NCI-H2029 (cell line): ENCODE results near the gene BCL7C.
A peak's percentile ranks its signal among the peaks of the same experiment; 100 is the strongest.
"Not testable (repeated sequence)": the region's sequence is repeated elsewhere in the genome, so short reads cannot be mapped to it uniquely, and the experiment has no call there.

Experiments
- DNase-seq: peaks from one replicate; lab custom pipeline; 2025; lab: John Stamatoyannopoulos, UW

Gene BCL7C

DNA sequence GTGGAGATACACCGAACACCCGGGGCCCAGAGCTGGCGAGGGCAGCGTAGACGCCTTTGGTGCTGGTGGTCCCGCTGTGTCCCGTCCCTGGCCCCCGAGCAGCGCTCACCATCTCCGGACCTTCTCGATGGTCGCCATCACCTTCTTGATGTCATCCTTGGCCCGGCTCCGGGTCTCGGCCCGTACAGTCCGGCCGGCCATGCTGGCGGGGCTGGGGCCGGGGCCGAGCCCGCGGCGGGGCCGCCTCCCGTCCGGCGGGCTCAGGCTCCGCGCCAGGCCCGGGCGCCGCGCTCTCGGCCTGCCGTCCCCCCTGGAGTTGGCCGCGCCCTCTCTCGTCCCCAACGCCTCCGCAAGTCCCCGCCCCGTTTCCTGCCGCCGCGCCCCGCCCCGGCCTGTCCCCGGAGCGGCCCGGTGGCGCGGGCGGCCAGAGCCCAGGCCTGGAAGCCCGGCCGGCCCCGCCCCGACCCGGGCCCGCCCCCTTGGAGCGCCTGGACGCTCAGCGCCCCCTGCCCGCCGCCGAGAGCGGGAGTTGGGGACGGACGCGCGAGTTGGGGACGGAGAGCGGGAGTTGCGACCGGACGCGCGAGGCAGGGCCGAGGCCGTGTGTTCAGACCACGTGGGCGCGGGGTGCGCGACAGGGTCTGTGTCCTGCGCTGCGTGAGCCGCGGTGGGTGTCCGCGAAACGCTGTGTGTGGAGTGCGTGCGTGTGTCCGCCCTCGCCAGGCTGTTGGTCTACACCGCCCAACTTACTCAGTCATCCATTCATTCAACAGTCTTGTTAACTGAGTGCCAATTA is at the start of gene BCL7C:
TSS of gene BCL7C (minus strand) at position 334 of the 796 bp plus-strand sequence. CDS start at position 201, 133 bp downstream.
- DNase-seq, result peak; percentile 79

- DNase-seq, result no peak
Observed at GRCh38 chr16:30942426-30942806, 48.5 kb upstream of the BCL7C start.

DNA sequence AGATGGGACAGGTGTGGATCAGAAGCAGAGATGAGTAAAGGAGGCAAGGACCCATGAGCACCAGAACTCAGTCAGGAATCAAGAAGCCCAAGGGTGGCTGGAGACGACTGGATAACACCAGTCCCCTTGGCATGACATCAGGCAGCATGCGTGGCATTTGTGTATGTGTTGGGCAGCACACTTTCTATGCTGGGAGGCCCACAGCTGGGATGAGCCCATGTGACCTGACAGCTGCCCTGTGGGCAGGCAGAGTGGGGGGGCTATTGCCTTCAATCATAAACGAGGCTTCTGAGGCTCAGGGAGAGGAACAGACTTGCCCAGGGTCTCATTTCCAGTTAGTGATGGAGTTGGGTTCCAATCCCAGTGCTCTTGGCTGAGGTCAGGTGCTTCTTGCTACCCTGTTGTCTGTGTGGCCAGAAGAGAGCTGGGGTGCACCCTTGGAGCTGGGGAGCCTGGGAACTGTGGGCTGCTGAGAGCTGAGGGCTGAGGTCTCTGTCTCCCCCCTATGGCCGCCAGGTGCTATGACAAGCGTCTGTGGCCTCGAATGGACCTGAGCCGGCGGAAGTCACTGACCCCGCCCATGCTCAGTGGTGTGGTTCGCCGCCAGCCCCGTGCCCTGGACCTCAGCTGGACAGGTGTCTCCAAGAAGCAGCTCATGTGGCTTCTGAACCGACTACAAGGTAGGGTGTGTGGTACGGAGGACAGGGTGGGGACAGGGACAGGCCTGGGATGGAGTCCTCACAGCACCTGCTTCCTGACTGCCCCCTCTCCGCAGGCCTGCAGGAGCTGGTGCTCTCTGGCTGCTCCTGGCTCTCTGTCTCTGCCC is 47.9 kb upstream of the BCL7C start:
- DNase-seq, result peak; percentile 63

DNA sequence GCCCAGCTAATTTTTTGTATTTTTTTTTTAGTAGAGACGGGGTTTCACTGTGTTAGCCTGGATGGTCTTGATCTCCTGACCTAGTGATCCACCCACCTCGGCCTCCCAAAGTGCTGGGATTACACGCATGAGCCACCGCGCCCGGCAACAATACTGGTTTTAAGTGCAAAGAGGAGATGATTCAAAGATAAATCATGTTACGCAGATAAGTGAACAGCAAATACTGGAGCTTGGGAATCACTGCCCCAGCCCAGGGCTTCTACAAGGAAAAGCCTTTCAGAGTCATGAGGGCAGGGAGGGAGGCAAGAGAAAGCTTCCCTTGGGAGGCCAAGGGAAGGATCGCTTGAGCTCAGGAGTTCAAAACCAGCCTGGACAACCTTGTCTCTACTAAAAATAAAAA is 45.7 kb upstream of the BCL7C start:
- not testable (repeated sequence) for DNase-seq

DNA sequence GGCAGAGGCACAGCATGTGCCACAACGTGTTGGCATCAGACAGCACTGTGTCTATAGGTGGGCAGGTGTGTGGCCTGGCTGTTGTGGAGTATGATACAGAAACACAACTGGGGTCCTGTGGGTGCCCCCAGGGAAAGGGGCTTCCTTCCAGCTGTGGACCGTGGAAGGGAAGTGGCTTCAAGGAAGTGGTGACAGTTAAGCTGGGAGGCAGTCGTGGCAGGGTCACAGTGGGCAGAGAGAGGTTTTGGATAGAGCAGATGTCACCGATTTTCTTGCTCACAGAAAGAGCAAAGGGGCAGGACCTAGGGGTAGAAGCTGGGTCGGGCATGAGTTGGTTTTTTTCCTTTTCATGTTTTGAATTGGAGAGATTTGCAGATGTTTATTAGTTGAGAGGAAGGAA is 43.8 kb upstream of the BCL7C start:
- DNase-seq, result no peak

DNA sequence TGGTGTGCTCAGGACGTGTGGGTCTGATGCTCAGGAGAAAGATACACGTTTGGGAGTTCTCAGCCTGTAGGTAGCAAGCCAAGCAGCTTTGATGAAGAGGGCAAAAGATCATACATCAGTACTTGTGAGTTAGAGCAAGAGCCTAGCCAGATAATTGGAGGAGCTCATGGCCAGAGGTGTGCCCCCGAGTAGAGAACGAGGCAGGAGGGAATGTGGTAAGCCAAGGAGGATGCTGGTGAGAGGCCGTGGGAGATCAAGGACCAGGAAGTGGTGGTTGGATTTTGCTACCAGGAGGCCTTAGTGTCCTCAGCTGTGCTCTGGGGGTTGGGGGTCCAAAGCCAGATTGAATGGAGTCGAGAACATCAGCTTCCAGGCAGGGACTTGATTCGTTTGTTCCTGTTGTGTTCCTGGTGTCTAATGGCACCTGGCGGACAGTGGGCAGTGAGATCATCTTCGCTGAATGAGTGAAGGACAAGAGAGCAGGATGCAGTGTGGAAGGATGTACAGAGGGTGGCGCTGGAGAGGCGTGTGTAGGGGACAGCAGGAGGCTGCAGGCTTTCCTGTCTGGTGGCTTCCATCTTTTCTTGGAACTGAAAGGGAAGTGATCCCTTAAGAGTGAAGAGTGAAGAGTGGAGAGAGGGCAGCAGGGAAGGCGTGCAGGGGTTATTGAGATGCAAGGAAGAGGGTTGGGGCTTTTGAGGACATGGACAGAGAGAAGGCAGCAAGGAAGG is 41.1 kb upstream of the BCL7C start:
- peak; percentile 50 for DNase-seq

GRCh38 chr16:30931068-30931650 is 37.3 kb upstream of the BCL7C start:
- DNase-seq, result no peak

GRCh38 chr16:30930160-30930571 is 36.3 kb upstream of the BCL7C start:
- DNase-seq, result no peak

GRCh38 chr16:30929167-30929566 is 35.3 kb upstream of the BCL7C start:
- no peak for DNase-seq

DNA sequence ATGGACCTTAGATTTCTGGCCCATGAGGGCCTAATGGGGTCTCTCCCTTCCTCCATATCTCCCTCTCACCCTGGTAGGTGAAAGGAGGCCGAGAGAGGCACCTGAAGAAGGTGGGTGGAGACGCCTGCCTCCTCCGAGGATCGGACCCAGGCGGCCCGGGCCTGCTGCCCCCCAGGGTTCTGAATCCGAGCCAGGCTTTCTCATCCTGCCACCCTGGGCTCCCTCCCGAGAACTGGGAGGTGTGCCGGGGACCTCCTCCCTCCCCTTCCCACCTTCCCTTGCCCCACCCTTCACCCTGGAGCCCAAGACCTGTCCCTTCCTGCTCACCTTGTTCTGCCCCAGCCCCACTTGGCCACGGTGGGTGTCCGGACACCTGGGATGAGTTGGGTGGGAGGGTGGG is 34.5 kb upstream of the BCL7C start:
- DNase-seq, result no peak

GRCh38 chr16:30927789-30928378 is 34.0 kb upstream of the BCL7C start:
- peak; percentile 50 for DNase-seq

- no peak for DNase-seq
Observed at GRCh38 chr16:30926937-30927788, 33.3 kb upstream of the BCL7C start.

DNA sequence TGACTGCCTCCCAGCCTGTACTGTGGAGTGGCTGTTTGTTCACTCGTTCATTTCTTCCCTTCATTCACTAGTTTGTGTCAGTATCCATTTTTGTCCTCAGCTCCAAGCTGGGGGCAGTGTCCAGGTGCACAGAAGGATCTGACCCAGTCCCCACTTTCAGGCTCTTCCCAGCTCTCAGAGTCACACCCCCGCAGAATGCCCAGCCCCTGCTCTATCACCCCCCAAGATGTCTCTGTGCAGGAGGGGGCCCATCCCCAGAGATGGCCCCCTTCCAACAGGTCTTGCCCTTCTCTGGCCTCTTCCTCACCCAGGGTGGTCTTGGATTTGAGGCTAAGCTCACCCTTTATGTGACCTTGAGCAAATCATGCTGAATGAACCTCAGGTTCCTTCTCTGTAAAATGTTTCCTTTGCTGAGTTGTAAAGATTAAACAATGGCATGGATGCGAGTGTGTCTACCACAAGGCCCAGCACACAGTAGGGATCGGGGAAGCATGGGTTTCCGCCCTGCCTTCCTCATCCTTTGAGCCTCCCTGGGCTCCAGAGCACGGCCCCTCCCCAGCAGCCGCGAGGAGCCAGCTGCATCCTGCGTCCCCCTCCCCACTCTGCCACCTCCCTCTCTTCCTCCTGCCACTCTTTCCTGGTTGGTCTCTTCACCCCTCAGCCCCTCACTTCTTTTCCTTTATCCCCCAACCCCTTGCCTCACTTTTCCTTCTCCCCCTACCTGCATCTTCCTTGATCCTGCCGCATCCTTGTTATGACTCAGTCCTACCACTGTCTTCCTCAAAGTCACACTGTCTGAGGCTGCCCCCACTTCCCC is 32.3 kb upstream of the BCL7C start:
- DNase-seq, result no peak

DNA sequence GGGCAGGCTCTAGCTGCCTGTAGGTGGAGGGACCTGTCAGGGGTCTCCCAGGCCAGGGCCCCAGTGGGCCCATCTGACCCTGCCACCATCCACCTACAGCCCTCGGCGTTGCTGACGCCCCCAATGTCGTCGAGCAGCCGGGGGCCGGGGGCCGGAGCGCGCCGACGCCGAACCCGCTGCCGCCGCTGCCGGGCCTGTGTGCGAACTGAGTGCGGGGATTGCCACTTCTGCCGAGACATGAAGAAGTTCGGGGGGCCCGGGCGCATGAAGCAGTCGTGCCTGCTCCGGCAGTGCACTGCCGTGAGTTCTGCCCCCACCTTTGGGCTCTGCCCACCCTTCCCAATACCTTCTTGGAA is 31.7 kb upstream of the BCL7C start:
- no peak for DNase-seq

- no peak for DNase-seq
Observed at GRCh38 chr16:30924913-30925631, 31.2 kb upstream of the BCL7C start.

DNA sequence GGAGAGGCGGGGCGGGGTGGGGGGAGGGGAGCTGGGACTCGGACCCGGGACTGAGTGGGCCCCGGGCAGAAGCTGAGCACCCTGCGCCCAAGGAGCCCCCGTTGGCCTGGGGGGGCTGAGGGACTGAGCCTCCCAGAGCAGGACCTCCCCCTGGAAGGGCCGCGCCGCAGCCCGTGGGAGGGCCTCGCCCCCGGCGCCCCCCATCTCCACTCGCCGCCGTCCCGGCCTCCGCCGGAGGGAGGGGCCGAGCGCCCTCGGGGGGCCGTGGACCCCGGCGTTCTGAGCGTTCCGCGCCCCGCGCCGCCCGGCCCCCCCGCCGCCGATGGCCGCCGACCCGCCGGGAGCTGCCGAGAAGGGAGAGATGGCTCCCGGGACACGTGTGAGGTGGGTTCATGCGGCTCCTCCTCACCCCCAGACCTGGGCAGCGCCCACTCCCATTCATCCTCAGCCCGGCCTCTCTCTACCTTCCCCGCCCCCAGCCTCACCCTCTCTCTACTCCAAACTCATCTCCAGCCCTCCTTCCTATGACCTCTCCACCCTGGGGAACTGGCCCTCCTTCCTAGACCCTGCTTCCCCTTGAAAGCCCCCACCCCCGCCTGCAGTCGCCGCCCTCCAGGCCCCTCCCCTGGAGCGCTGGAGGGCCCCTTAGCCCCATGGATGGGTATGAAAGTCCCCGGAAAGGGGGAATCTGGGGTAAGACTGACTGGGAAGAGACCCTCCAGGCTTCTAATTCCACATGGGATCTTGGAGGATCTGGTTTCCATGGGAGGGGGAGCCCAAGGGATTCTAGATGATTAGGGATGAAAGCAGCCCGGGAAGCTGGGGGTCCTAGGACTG is 30.4 kb upstream of the BCL7C start:
- no peak for DNase-seq

GRCh38 chr16:30923554-30924075 is 29.7 kb upstream of the BCL7C start, which contains the start of gene FBXL19:
TSS of gene FBXL19 (plus strand) at chr16:30923572. CDS start at chr16:30925755, 2,183 bp downstream.
- no peak for DNase-seq

DNA sequence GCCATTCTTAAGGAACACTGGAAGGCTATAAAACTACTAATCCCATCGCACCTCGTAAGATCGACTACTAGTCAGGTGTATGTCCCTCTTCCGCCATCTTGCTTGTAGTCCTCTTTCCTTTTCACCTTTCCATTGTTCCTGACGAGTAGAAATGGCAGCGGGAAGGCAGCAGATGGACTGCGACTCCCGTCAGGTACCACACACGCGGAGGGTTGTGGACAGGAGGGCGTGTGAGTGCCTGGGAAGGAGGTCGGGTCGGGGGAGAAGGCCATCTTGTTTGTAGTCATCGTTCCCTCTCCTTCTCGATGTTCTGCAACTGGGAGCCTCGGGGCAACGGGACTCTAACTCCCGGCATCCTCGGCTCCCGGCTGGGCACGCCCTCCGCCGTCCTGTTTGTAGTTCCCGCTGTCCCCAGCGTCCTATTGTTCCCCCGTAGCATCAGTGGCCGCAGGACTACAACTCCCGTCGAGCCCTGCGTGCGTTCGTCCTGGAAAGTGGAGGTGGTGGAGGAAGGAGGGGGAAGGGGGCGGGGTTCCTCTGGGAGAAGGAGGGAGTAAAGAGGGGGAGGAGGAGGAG is 29.2 kb upstream of the BCL7C start:
- DNase-seq, result peak; percentile 99
